ENCODE data around the gene ZNF732. TPM values are rescaled to one million over a fixed set of nuclear protein-coding genes. Genes with fewer than 3 reads are reported as not detected.

Gene ZNF732
- total RNA-seq, 1 donor, result 0.72 TPM

GRCh38 chr4:302381-302780 lies 2.9 kb downstream of the ZNF732 start:
- no peak for TF ChIP-seq CTCF (IDR thresholded peaks at IDR 0.05; ENCODE audit: extremely low read depth, low read depth, low read length)
- H4K20me1 ChIP-seq (ENCODE audit: insufficient read depth, low read length), result no peaks in the 10 kb centered on the region
- DNase-seq (ENCODE audit: insufficient read length, low spot score, missing footprints), result no peak
- H3K9me3 ChIP-seq (ENCODE audit: low read depth, low read length), result no peaks in the 10 kb centered on the region
- no peaks in the 10 kb centered on the region for H3K36me3 ChIP-seq (ENCODE audit: insufficient read depth, low read length)
- H3K4me2 ChIP-seq (ENCODE audit: insufficient read depth, low read length), result no peak overlapping the region
- H3K79me2 ChIP-seq (ENCODE audit: insufficient read depth, low read length), result no peaks in the 10 kb centered on the region
- H3K4me3 ChIP-seq (ENCODE audit: insufficient read depth, low read length), result no peak overlapping the region
- H2AFZ ChIP-seq (ENCODE audit: low read length), result no peak overlapping the region
- H3K27me3 ChIP-seq (ENCODE audit: insufficient read depth, low read length), result no peaks in the 10 kb centered on the region
- H3K4me1 ChIP-seq (ENCODE audit: insufficient read depth, low read length), result no peaks in the 10 kb centered on the region
- H3K27ac ChIP-seq (ENCODE audit: low read depth, low read length), result no peak overlapping the region

DNA sequence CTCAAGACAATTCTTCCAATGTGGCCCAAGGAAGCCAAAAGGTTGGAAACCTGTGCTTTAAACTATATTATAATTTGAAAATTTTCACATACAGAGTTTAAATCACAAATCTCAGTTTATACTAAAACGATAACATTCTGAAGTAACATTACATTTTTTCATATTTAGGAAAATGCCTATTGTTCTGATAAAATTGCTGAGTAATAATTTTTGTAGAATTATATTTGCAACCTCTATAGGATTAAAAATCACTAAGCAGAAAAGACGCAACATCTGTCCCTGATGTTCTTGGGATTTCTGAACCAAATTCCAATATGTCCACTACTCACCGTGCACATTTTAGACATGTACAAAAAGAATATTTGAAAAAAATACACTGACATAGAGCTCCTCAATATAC lies 10.5 kb downstream of the ZNF732 start:
- Histone ChIP-seq H3K9me3 (ENCODE audit: low read depth, low read length) (no peaks in the 10 kb centered on the region), H3K4me3 (ENCODE audit: insufficient read depth, low read length) (no peak overlapping the region), H3K4me1 (ENCODE audit: insufficient read depth, low read length) (no peaks in the 10 kb centered on the region), H3K36me3 (ENCODE audit: insufficient read depth, low read length) (no peaks in the 10 kb centered on the region), H2AFZ (ENCODE audit: low read length) (no peak overlapping the region), H4K20me1 (ENCODE audit: insufficient read depth, low read length) (no peaks in the 10 kb centered on the region), H3K4me2 (ENCODE audit: insufficient read depth, low read length) (no peak overlapping the region), H3K79me2 (ENCODE audit: insufficient read depth, low read length) (no peaks in the 10 kb centered on the region), H3K27me3 (ENCODE audit: insufficient read depth, low read length) (no peaks in the 10 kb centered on the region), H3K27ac (ENCODE audit: low read depth, low read length) (no peak overlapping the region)
- no peak for TF ChIP-seq CTCF (IDR thresholded peaks at IDR 0.05; ENCODE audit: extremely low read depth, low read depth, low read length)
- DNase-seq (ENCODE audit: insufficient read length, low spot score, missing footprints), result no peak

DNA sequence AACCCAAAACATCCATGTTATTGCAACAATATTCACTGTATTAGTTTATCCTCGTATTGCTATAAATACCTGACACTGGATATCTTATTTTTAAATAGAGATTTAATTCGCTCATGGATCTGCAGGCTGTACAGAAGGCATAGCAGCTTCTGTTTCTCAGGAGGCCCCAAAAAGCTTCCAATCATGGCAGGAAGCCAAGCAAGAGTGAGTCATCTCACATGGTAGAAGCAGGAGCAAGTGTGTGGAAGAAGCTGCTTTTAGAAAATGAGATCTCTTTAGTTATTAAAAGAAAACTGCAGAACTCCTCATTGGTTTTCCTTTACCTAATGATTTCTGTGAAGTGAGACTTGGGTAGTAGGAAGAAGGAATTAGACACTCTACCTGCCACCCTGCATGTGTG lies 16.4 kb downstream of the ZNF732 start:
- H3K4me3 ChIP-seq (ENCODE audit: insufficient read depth, low read length), result no peak overlapping the region
- H3K4me2 ChIP-seq (ENCODE audit: insufficient read depth, low read length), result no peak overlapping the region
- H3K4me1 ChIP-seq (ENCODE audit: insufficient read depth, low read length), result no peaks in the 10 kb centered on the region
- H3K9me3 ChIP-seq (ENCODE audit: low read depth, low read length), result peaks cover 5% of the 10 kb centered on the region
- no peaks in the 10 kb centered on the region for H3K27me3 ChIP-seq (ENCODE audit: insufficient read depth, low read length)
- H3K36me3 ChIP-seq (ENCODE audit: insufficient read depth, low read length), result no peaks in the 10 kb centered on the region
- no peak for TF ChIP-seq CTCF (IDR thresholded peaks at IDR 0.05; ENCODE audit: extremely low read depth, low read depth, low read length)
- H3K79me2 ChIP-seq (ENCODE audit: insufficient read depth, low read length), result no peaks in the 10 kb centered on the region
- H3K27ac ChIP-seq (ENCODE audit: low read depth, low read length), result no peak overlapping the region
- no peak for DNase-seq (ENCODE audit: insufficient read length, low spot score, missing footprints)
- no peaks in the 10 kb centered on the region for H4K20me1 ChIP-seq (ENCODE audit: insufficient read depth, low read length)
- no peak overlapping the region for H2AFZ ChIP-seq (ENCODE audit: low read length)

DNA sequence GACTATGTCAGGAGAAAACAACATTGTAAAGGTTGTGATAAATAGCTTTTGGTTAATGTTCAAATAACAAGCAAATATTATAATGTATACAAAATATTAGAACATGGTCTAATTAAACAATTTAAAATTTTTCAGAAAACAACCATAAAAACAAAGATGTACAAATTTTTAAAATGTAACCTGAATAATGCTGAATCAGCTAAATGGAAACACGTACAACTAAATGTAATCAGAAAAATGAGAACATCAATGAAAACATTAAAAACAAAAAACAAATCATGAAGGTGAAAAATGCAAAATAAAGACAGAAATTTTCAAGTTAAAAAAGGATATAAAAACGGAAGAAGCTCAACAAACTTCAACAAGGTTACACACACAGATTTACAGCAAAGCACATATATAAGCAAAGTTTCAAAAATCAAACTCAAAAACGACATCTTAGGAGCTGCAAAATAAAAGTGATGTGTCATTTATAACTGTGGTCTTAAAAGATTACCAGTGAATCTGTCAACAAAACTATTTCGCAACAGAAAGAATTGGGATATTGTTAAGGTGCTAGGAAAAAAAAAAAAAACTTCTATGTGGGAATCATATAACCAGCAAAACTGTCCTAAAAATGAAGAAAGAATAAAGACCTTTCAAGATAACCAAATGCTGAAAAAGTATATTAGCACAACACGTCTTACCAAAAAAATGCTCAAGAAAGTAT lies 31.8 kb downstream of the ZNF732 start:
- Histone ChIP-seq H3K27ac (ENCODE audit: low read depth, low read length) (no peak overlapping the region), H3K27me3 (ENCODE audit: insufficient read depth, low read length) (no peaks in the 10 kb centered on the region), H4K20me1 (ENCODE audit: insufficient read depth, low read length) (no peaks in the 10 kb centered on the region), H3K36me3 (ENCODE audit: insufficient read depth, low read length) (no peaks in the 10 kb centered on the region), H3K79me2 (ENCODE audit: insufficient read depth, low read length) (no peaks in the 10 kb centered on the region), H3K4me3 (ENCODE audit: insufficient read depth, low read length) (no peak overlapping the region), H2AFZ (ENCODE audit: low read length) (no peak overlapping the region), H3K4me2 (ENCODE audit: insufficient read depth, low read length) (no peak overlapping the region), H3K9me3 (ENCODE audit: low read depth, low read length) (peaks cover 32% of the 10 kb centered on the region), H3K4me1 (ENCODE audit: insufficient read depth, low read length) (no peaks in the 10 kb centered on the region)
- DNase-seq (ENCODE audit: insufficient read length, low spot score, missing footprints), result no peak
- TF ChIP-seq CTCF (IDR thresholded peaks at IDR 0.05; ENCODE audit: extremely low read depth, low read depth, low read length), result no peak

Data from osteoblast (primary cell).